T-helper 9 cell (primary cell): ENCODE data around the gene RNU5B-1.

Experiments used
- DNase-seq: peaks from one replicate; pipeline ENCODE4 v3.0.0-alpha.2; 2020

The RNU5B-1 gene

GRCh38 chr15:65289261-65289854, 15.1 kb upstream of the RNU5B-1 start:
- DNase-seq: no peak

- DNase-seq: no peak
Measured at GRCh38 chr15:65290228-65290627, 14.2 kb upstream of the RNU5B-1 start.

- no peak for DNase-seq
Measured at GRCh38 chr15:65292938-65293518, 11.4 kb upstream of the RNU5B-1 start.

- no peak for DNase-seq
Measured at GRCh38 chr15:65298731-65299130, 5.7 kb upstream of the RNU5B-1 start.

GRCh38 chr15:65300924-65301441, 3.5 kb upstream of the RNU5B-1 start:
- DNase-seq: no peak

- DNase-seq: no peak
Measured at GRCh38 chr15:65302061-65302460, 2.4 kb upstream of the RNU5B-1 start.

GRCh38 chr15:65303687-65304380, 643 bp upstream of the RNU5B-1 start:
- no peak for DNase-seq

- no peak for DNase-seq
Measured at GRCh38 chr15:65305150-65305758, 777 bp downstream of the RNU5B-1 start.

- DNase-seq: no peak
Measured at GRCh38 chr15:65305776-65306175, 1.3 kb downstream of the RNU5B-1 start.

- DNase-seq: no peak
Measured at GRCh38 chr15:65306551-65306950, 2.1 kb downstream of the RNU5B-1 start.

GRCh38 chr15:65307978-65308377, 3.5 kb downstream of the RNU5B-1 start:
- no peak for DNase-seq

GRCh38 chr15:65309882-65310418, 5.5 kb downstream of the RNU5B-1 start:
- DNase-seq: no peak

GRCh38 chr15:65310431-65311137, 6.1 kb downstream of the RNU5B-1 start:
- DNase-seq: no peak

- DNase-seq: no peak
Measured at GRCh38 chr15:65311760-65312159, 7.3 kb downstream of the RNU5B-1 start.

- DNase-seq: no peak
Measured at GRCh38 chr15:65312400-65312916, 8.0 kb downstream of the RNU5B-1 start.

- DNase-seq: peak; percentile 63
Measured at GRCh38 chr15:65318870-65319356, 14.4 kb downstream of the RNU5B-1 start.

GRCh38 chr15:65323071-65323511, 18.6 kb downstream of the RNU5B-1 start:
- no peak for DNase-seq

- DNase-seq: no peak
Measured at GRCh38 chr15:65326117-65326526, 21.6 kb downstream of the RNU5B-1 start.

- DNase-seq: no peak
Measured at GRCh38 chr15:65326818-65327217, 22.3 kb downstream of the RNU5B-1 start.

- no peak for DNase-seq
Measured at GRCh38 chr15:65327651-65328393, 23.3 kb downstream of the RNU5B-1 start.

- DNase-seq: no peak
Measured at GRCh38 chr15:65328506-65329287, 24.2 kb downstream of the RNU5B-1 start.
